T-helper 22 cell (primary cell): ENCODE results near the gene RANBP1.

Experiments used
- DNase-seq: peaks from one replicate; pipeline ENCODE4 v3.0.0-alpha.2; 2020; ENCODE audit warnings: low read depth

The RANBP1 gene

GRCh38 chr22:20123366-20124082 is 7.6 kb downstream of the RANBP1 start:
- no peak for DNase-seq

- DNase-seq: no peak
Measured at GRCh38 chr22:20124083-20124787, 8.3 kb downstream of the RANBP1 start.

GRCh38 chr22:20125201-20126174 is 9.6 kb downstream of the RANBP1 start:
- no peak for DNase-seq

DNA sequence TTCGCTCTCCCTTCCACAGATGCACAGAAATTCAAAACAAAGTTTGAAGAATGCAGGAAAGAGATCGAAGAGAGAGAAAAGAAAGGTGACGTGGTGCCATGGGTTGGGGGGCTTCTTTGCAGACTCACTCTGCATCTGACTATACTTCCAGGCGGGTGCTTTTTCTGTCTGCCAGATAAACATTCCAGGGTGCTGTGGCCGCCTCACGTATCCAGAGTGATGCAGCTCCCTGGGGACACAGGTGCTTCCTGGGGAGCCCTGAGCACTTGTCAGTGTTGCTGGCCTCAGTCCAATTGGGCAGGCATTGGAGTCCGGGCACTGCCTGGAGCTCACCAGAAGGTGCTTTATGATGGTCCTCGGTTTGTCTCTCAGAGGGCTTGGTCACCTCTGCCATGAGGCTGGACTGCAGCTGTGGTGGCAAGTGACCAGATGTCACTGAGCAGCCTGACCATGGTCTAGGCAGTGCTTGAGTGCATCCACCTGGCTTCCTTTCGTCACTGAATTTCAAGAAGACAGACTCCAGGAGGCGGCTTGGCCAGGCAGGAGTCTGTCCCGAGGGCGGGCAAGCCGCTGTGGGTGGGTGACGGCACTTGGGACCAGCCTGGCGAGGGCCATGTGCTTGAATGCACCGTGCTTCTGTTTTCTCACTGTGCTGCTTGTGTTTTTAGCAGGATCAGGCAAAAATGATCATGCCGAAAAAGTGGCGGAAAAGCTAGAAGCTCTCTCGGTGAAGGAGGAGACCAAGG is 10.6 kb downstream of the RANBP1 start:
- DNase-seq: no peak

DNA sequence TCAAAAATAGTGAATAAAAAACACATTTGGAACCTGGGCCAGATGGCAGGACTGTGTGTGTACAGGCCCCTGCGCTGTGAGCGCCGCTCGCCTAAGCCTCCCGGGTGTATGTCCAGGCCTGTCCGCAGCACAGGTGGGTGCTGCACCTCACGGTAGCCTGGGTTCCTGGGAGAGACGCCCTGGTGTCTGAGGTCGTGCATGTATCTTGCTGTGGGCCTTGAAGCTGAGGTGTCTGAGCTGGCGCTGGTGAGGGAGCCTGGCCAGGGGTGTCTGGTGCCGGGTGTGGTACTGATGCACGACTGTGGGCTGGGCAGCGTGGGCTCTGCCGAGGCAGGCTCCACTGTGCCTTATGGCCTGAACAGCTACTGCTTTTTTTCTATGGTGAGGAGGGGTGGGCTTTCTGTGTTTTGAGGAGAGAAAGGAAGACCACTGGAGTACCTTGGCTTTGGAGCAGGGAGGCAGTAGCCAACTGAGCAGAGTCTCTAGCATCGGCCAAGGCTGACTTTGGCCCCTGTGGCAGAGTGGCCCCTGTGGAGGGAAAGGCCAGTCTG is 11.5 kb downstream of the RANBP1 start:
- no peak for DNase-seq

DNA sequence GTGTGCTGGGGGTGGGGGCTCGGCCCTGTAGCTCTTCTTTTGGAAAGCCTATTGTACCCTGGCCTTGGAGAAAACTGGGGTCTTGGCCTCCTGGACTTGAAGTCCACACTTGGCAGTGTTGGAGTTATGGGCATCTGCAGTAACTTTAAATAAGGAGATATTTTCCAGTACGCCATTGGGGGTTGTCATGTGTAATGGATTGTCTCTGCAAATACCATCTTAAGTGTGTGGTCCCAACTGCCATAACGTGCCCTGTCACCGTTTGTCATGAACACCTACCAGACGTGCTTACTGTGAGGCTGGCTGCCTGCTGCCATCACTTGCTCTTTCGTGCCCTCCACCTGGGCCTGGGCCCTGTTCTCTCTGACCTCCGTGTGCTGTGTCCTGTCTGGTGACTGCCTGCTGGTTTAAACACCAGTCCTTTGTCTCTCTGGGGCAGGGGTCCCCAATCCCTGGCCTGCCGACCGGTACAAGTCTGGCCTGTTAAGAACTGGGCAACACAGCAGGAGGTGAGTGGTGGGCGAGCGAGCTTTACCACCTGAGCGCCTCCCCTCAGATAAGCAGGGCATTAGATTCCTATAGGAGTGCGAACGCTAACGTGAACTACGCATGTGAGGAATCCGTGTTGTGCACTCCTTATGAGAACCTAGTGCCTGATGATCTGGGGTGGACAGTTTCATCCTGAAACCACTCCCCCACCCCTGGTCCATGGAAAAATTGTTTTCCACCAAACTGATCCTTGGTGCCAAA is 12.1 kb downstream of the RANBP1 start:
- no peak for DNase-seq

- no peak for DNase-seq
Measured at GRCh38 chr22:20128619-20128901, 12.7 kb downstream of the RANBP1 start.

- DNase-seq: peak; percentile 23
Measured at GRCh38 chr22:20128902-20129746, 13.2 kb downstream of the RANBP1 start.

DNA sequence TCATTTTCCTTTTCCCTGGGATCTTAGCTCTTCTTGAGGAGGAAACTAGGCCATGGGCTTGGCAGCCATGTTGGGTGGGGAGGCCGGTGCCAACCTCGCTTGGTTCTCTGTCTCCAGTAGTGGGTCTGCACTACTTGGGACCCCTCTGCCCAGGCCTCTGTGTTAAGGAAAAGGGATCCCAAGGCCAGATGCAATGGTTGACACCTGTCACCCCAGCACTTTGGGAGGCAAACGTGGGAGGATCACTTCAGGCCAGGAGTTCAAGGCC is 13.8 kb downstream of the RANBP1 start:
- DNase-seq: no peak

DNA sequence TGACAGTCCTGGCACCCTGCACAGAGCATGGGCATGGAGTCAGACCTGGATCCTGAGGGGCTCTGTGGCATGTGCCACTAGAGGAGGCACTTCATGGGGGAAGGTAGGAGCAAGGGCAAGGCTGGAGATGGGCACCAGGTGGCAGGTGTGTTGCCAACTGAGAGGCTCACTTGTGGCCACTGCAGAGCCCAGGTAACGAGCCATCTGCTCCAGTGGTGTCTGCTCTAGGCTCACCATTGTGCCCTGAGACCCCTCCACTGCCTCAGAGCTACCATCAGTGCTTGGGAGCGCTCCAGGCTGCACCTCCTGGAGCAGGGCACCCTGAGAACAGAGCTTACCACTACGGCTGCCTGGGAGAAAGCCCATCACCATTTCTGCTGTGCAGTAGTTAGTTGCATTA is 14.4 kb downstream of the RANBP1 start:
- DNase-seq: no peak

DNA sequence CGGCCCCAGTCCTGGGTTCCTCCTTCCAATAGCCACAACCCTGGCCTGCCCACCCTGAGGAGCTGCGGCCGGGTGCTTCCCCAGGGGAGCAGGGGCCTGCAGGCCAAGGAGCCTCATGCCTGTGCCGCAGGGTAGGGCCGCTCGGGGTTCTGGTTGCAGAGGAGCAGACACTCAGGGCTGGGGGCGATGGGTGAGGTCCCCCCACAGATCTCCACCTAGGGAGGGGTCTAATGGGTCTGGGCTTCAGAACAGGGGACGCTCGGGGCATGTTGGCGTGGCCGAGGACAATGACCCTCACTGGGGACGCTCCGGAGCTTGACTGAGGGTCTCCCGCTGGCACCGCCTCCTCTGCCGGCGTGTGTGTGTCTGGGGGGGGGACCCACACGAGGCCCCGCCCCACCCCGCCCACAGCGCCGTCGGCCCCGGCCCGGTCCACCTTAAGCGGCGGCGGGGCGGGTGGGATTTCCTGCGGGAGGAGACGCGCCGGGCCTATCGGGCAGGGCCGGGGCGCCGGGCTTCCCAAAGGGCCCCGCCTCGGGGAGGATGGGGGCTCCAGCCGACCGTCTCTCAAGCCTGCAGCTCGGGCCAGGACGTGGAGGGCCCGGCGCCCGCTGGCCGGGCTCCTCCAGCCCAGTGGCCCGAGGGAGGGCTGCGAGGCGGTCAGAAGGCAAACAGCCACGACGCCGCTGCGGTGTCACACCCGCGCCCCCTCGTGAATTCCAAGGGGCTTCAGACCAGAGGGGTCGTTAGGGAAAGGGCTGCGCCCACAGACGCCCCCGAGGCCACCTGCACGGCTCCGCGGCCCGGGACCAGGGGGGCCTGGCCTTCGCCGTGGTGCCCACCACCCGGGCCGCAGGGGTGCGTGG is 15.1 kb downstream of the RANBP1 start:
- DNase-seq: peak; percentile 72

DNA sequence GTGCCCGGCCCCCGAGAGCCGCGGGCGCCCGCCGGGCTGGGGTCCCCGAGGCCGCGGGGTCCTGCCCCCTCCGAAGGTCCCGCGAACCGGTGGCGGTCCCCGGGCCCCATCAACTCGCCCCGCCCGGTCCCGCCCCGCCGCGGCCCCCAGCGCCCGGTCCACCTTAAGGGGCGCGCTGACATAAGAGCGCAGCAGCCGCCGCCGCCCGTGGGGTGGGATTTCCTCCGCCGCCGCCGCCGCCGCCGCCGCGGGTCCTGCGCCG is 15.6 kb downstream of the RANBP1 start, which contains the start of gene ZDHHC8:
Gene ZDHHC8 (plus strand): TSS at position 208 of the 262 bp plus-strand sequence. CDS start 144 bp downstream, outside the sequence.
- DNase-seq: peak; percentile 38

GRCh38 chr22:20131859-20132685 is 16.2 kb downstream of the RANBP1 start:
- DNase-seq: peak; percentile 12

DNA sequence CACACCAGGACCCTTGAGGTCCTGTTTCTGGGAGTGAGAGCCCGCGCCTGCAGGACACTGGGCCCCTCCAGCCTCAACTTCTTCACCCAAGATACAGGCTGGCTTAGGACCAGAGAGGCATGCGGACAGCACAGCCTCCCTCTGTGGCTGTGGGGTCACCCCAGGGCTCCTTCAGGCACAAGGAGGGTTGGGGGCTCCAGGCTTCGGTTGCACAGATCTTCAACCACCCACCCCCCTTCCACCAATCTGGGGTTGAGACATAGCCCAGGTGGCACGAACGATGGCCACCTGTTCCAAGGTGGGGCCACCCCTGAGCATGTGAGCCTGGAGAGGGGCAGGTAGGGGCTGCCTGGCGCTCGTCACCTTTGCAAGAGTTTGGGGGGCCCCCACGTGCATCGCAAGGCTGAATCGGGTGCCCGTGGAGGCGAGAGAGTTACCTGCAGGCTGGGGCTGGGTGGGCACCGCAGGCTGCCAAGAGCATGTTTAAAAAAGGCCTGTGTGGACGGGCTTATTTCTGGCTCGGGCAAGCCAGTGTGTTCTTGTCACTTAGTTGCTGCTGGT is 16.9 kb downstream of the RANBP1 start:
- no peak for DNase-seq

DNA sequence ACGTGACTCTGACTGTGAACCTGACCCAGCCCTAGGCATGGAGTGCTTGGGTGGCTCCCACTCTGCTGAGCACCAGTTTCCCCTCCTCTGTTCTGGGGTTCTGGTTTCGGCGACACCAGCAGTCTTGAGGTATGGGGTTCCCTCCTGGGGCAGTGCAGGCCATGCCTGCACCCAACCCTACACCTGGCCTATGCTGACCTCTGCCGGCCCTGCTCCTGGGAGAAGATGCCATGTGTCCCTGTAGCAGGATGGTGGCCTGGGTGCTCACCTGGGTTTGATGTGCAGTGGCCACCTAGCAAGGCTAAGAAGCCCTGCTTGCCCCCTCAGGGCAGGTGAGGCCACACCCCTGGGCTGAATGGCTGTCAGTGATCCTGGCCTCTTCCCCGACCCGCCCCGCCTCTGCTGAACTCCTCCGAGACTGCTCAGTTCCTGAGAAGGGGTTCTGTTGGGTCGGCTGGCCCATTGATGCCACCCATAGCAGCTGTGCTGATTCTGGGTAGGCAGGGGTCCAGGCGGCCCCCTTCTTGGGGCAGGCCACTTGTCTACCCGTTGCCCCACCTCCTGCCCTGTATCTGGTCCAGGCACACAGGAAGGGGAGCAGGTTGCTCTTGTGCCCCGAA is 18.1 kb downstream of the RANBP1 start:
- DNase-seq: no peak

DNA sequence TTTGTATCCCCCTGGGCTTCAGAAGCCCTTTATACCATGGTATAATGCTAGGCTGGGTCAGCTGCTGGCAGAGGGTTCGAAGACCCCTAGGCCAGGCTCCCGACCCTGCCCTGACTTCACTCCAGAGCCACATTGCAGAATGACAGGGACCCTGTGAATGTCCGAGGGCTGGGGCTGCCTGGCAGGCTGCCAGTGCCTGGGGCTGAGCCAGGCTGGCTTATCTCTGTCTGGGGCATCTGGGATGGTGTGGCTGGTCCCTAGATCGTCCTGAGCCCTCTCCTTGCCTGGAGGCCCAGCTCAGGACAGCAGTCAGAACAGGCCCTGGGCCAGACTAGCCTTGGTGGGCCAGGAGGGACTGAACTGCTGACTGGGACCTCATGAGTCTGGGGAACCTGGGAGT is 19.4 kb downstream of the RANBP1 start:
- no peak for DNase-seq

DNA sequence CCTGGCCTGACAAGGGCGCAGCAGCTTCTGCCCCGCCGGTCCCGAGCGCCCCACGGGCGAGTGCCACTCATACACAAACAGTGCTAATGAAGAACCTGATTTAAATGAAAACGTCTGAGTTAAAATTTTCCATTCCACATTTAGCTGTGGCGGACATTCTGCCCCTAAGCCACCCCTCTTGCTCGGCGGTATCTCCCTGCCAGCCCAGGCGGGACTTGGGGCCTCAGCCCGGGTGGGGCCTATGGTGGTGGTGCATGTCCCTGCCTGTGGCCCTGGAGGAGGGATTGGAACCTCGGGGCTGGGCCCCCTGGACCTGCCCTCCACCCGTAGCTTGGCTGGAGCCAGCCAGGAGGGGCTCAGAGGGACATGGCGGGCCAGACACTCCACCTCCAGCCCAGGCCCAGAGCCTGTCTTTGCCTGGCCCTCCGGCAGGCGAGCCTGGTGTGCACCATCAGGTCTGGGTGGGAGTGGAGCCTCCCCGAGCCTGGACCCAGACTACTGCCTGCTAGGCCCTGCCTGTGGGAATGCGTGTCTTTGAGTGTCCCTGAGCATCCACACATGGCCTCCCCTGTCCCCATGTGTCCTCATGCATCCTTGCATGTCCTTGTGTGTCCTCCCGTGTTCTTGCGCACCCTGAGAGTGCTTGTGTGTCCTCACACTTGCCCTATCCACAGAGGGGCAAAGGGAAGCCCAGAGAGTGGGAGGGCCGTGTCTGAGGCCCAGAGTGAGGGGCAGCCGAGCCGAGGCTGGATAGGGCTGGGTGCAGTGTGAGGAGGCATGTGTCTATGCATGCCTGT is 20.1 kb downstream of the RANBP1 start:
- DNase-seq: no peak
